Thyroid gland (tissue), 4 donors: ENCODE data around the gene PLCL1.

Experiments used
- POLR2A ChIP-seq, 2 donors: fragments of 450-650 bp; IDR thresholded peaks; one replicate each; pipeline ENCODE4 v1.6.1; 2017; ENCODE audit warnings: antibody characterized with exemption in 2 of 2, mild to moderate bottlenecking in 2 of 2, moderate library complexity in 1 of 2
- TF ChIP-seq, protein P1 (sequence below), 6 experiments: fragments of 200-600 bp in 3 of 6; fragments of 450-650 bp in 3 of 6; sonication (generic) in 3 of 6; IDR thresholded peaks; one replicate each; pipeline ENCODE4 v1.5.1; 2016 to 2019; ENCODE audit warnings: antibody characterized with exemption in 6 of 6, mild to moderate bottlenecking in 2 of 6, inconsistent platforms in 1 of 6, moderate library complexity in 1 of 6

DNA sequence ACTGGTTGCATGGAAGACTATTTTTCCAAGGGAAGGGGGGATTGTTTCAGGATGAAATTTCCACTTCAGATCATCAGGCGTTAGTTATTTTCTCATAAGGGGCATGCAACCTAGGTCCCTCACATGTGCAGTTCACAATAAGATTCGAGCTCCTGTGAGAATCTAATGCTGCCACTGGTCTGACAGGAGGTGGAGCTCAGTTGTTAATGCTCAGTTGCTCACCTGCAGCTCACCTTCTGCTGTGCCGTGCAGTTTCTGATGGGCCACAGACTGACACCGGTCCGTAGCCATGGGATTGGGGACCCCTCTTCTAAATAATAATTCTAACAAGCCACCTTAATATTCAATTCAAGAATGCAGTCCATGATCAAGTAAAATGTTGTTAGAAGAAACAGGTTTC, 34.9 kb downstream of the PLCL1 start:
- TF ChIP-seq, protein P1, sequence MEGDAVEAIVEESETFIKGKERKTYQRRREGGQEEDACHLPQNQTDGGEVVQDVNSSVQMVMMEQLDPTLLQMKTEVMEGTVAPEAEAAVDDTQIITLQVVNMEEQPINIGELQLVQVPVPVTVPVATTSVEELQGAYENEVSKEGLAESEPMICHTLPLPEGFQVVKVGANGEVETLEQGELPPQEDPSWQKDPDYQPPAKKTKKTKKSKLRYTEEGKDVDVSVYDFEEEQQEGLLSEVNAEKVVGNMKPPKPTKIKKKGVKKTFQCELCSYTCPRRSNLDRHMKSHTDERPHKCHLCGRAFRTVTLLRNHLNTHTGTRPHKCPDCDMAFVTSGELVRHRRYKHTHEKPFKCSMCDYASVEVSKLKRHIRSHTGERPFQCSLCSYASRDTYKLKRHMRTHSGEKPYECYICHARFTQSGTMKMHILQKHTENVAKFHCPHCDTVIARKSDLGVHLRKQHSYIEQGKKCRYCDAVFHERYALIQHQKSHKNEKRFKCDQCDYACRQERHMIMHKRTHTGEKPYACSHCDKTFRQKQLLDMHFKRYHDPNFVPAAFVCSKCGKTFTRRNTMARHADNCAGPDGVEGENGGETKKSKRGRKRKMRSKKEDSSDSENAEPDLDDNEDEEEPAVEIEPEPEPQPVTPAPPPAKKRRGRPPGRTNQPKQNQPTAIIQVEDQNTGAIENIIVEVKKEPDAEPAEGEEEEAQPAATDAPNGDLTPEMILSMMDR (IDR thresholded peaks at IDR 0.05): no peak
- TF ChIP-seq POLR2A (IDR thresholded peaks at IDR 0.05): no peak
